MM.1S (cell line): ENCODE results near the gene TWF1.
"Not testable (repeated sequence)": the region's sequence is repeated elsewhere in the genome, so short reads cannot be mapped to it uniquely, and the experiment has no call there.

ENCODE experiments used
- DNase-seq: peaks from one replicate; pipeline ENCODE4 v3.0.0-alpha.2; 2015
- H2AFZ ChIP-seq: fragments of 300-600 bp; sonication (generic); 2 replicates; pipeline ENCODE4 v1.6.0; 2016; ENCODE audit warnings: antibody characterized with exemption, low read length
- H3F3A ChIP-seq: fragments of 300-600 bp; sonication (generic); 2 replicates; pipeline ENCODE4 v1.6.1; 2016; ENCODE audit warnings: mild to moderate bottlenecking, antibody characterized with exemption, low read length, moderate library complexity, mixed read lengths; ENCODE audit not compliant: insufficient read depth
- H3K27ac ChIP-seq: fragments of 300-600 bp; sonication (generic); 2 replicates; pipeline ENCODE4 v1.5.1; 2016; ENCODE audit warnings: mild to moderate bottlenecking, low read length
- H3K27me3 ChIP-seq: fragments of 300-600 bp; sonication (generic); replicated peaks from 2 replicates; pipeline ENCODE4 v1.6.0; 2016; ENCODE audit warnings: low read length; ENCODE audit not compliant: insufficient read depth
- H3K36me3 ChIP-seq: fragments of 300-600 bp; sonication (generic); replicated peaks from 2 replicates; pipeline ENCODE4 v1.6.1; 2016; ENCODE audit warnings: mild to moderate bottlenecking, low read length, mixed read lengths; ENCODE audit not compliant: insufficient read depth
- H3K4me1 ChIP-seq: fragments of 300-600 bp; sonication (generic); 2 replicates; pipeline ENCODE4 v1.6.1; 2016; ENCODE audit warnings: low read length, mixed read lengths
- H3K4me2 ChIP-seq: fragments of 300-600 bp; sonication (generic); 2 replicates; pipeline ENCODE4 v1.6.0; 2016; ENCODE audit warnings: low read depth, low read length
- H3K4me3 ChIP-seq: fragments of 300-600 bp; sonication (generic); 2 replicates; pipeline ENCODE4 v1.5.1; 2016; ENCODE audit warnings: low read length, mixed read lengths
- H3K79me2 ChIP-seq: fragments of 300-600 bp; sonication (generic); 2 replicates; pipeline ENCODE4 v1.6.1; 2016; ENCODE audit warnings: mixed run types, low read length, mixed read lengths
- H3K9ac ChIP-seq: fragments of 300-600 bp; sonication (generic); 2 replicates; pipeline ENCODE4 v1.6.1; 2016; ENCODE audit warnings: low read length, mixed read lengths
- H3K9me2 ChIP-seq: fragments of 300-600 bp; sonication (generic); replicated peaks from 2 replicates; pipeline ENCODE4 v1.6.1; 2016; ENCODE audit warnings: mild to moderate bottlenecking, low read length, mixed read lengths; ENCODE audit not compliant: insufficient read depth
- H3K9me3 ChIP-seq: fragments of 300-600 bp; sonication (generic); replicated peaks from 2 replicates; pipeline ENCODE4 v1.6.1; 2016; ENCODE audit warnings: mild to moderate bottlenecking, low read length, mixed read lengths; ENCODE audit not compliant: insufficient read depth
- H4K20me1 ChIP-seq: fragments of 300-600 bp; sonication (generic); 2 replicates; pipeline ENCODE4 v1.6.1; 2016; ENCODE audit warnings: mild to moderate bottlenecking, low read length, moderate library complexity, mixed read lengths; ENCODE audit not compliant: insufficient read depth
- CTCF ChIP-seq: fragments of 300-600 bp; sonication (generic); IDR thresholded peaks from 2 replicates; pipeline ENCODE4 v1.5.1; 2016; ENCODE audit warnings: antibody characterized with exemption, low read length, mixed read lengths
- EZH2 ChIP-seq: fragments of 300-600 bp; sonication (generic); optimal IDR thresholded peaks from 2 replicates; pipeline ENCODE3; 2017; ENCODE audit warnings: low read depth, mild to moderate bottlenecking, antibody characterized with exemption, low read length, mixed read lengths
- EZH2phosphoT487 ChIP-seq: fragments of 300-600 bp; sonication (generic); IDR thresholded peaks from 2 replicates; pipeline ENCODE4 v1.6.1; 2018; ENCODE audit warnings: antibody characterized with exemption, low read length

The TWF1 gene

DNA sequence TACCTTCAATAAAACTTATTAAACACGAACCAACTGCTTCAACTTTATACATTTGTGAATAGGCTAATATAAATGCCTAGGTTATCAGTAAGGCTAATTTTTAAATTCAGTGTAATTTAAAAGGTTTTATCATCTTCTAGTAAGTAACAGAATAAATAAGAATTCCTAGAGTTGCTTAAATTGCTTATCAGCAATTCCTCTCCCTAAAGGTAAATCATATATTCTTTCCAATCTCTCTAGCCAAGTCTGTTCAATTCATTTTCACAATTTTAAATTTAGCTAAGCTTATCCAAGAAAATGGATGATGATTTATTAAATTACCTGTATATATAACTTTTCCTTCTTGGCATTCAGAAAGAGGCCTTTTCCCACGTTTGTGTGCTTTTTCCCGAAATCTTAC, 52.1 kb downstream of the TWF1 start:
- TF ChIP-seq EZH2phosphoT487, result no peak
- no peak for TF ChIP-seq EZH2
- TF ChIP-seq CTCF, result no peak
- peaks cover 40% of the 10 kb centered on the region for H3K79me2 ChIP-seq
- no peak for DNase-seq

GRCh38 chr12:43751360-43751759, 54.8 kb downstream of the TWF1 start:
- not testable (repeated sequence) for H4K20me1 ChIP-seq, H3K27ac ChIP-seq, H3K9ac ChIP-seq, H3K9me3 ChIP-seq, H3K4me2 ChIP-seq, H3K27me3 ChIP-seq, H3K4me3 ChIP-seq, DNase-seq, H2AFZ ChIP-seq, H3K36me3 ChIP-seq, H3K9me2 ChIP-seq, H3F3A ChIP-seq
- H3K79me2 ChIP-seq, result peaks cover 20% of the 10 kb centered on the region
- peaks cover 18% of the 10 kb centered on the region for H3K4me1 ChIP-seq

More for the DNA sequence above, 52.1 kb downstream of the TWF1 start:
- Histone ChIP-seq H3K9ac (no peak overlapping the region), H3K27ac (no peak overlapping the region), H3K36me3 (peaks cover 4% of the 10 kb centered on the region; the same call in 1 of the 2 replicates), H3K9me2 (no peaks in the 10 kb centered on the region), H3K9me3 (no peaks in the 10 kb centered on the region), H3K27me3 (no peaks in the 10 kb centered on the region), H3K4me3 (no peak overlapping the region), H3K4me2 (peak overlapping the region; percentile 24; the same call in 1 of the 2 replicates), H3K4me1 (peaks cover 18% of the 10 kb centered on the region), H4K20me1 (no peaks in the 10 kb centered on the region), H2AFZ (no peak overlapping the region), H3F3A (peaks cover 3% of the 10 kb centered on the region)

DNA sequence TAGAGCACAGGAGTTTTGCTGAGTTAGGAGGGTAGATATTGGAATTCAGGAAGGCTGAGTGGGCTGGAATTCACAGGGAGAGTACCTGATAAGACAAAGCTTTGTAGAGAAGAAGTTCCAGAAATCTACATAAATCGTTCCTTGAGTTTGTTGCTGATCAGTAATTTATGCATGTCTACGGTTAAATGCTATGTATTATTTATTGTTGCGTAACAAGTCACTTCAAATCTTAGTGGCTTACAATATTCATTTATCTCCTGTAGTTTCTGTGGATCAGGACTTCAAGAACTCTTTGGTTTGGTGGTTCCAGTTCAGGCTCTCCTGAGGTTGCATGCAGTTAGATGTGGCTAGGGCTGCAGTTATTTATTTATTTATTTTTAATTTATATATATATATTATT, 55.3 kb downstream of the TWF1 start:
- no peaks in the 10 kb centered on the region for H4K20me1 ChIP-seq
- H3K27ac ChIP-seq, result no peak overlapping the region
- H3F3A ChIP-seq, result no peaks in the 10 kb centered on the region
- TF ChIP-seq EZH2, result no peak
- TF ChIP-seq CTCF, result no peak
- H3K4me3 ChIP-seq, result no peak overlapping the region
- no peak overlapping the region for H3K4me2 ChIP-seq
- peaks cover 18% of the 10 kb centered on the region for H3K4me1 ChIP-seq
- H3K9me2 ChIP-seq, result no peaks in the 10 kb centered on the region
- H2AFZ ChIP-seq, result no peak overlapping the region
- H3K27me3 ChIP-seq, result no peaks in the 10 kb centered on the region
- no peak overlapping the region for H3K9ac ChIP-seq
- no peak for DNase-seq
- H3K79me2 ChIP-seq, result peaks cover 18% of the 10 kb centered on the region
- H3K36me3 ChIP-seq, result peaks cover 4% of the 10 kb centered on the region; the same call in 1 of the 2 replicates
- no peaks in the 10 kb centered on the region for H3K9me3 ChIP-seq

- Histone ChIP-seq H3K27me3 (no peaks in the 10 kb centered on the region), H3K4me3 (no peak overlapping the region), H4K20me1 (no peaks in the 10 kb centered on the region), H3K4me1 (peaks cover 12% of the 10 kb centered on the region), H3K27ac (no peak overlapping the region), H3K9me2 (no peaks in the 10 kb centered on the region), H3K9ac (no peak overlapping the region), H3K36me3 (peaks cover 9% of the 10 kb centered on the region; the same call in 1 of the 2 replicates), H3F3A (no peaks in the 10 kb centered on the region), H3K79me2 (peaks cover 18% of the 10 kb centered on the region), H2AFZ (no peak overlapping the region), H3K4me2 (no peak overlapping the region), H3K9me3 (no peaks in the 10 kb centered on the region)
- TF ChIP-seq CTCF, result no peak
- no peak for TF ChIP-seq EZH2phosphoT487
- no peak for TF ChIP-seq EZH2
- no peak for DNase-seq
These were observed 57.1 kb downstream of the TWF1 start for GRCh38 chr12:43749016-43749415.
